KBM-7 (cell line): Measurements from ENCODE around the gene GPR162.

ENCODE experiments used
- DNase-seq: peaks from one replicate; pipeline ENCODE4 v3.0.0-alpha.2; 2015
- in situ Hi-C: fragments of 300-500 bp; cut with MboI; formaldehyde crosslinking; loops from 2 replicates; pipeline ENCODE4 v1.14.3; 2020; ENCODE audit warnings: low sequenced_read_pairs, low pct_unique_long_range_greater_than_20kb, mixed read lengths

The GPR162 gene

GRCh38 chr12:6819106-6820030 lies 2.3 kb upstream of the GPR162 start:
- DNase-seq, result no peak
- in situ Hi-C loops, result no loop called here

- DNase-seq, result no peak
- in situ Hi-C loops, result no loop called here
Observed at GRCh38 chr12:6820166-6820565, 1.5 kb upstream of the GPR162 start.

GRCh38 chr12:6822426-6823135 lies 960 bp downstream of the GPR162 start:
- in situ Hi-C loops, result no loop called here

GRCh38 chr12:6823182-6824084 lies 1.8 kb downstream of the GPR162 start:
- in situ Hi-C loops, result no loop called here
- DNase-seq, result no peak

More at GRCh38 chr12:6822426-6823135, 960 bp downstream of the GPR162 start:
- DNase-seq, result no peak

- DNase-seq, result no peak
- in situ Hi-C loops, result no loop called here
Observed at GRCh38 chr12:6824085-6824775, 2.6 kb downstream of the GPR162 start.

- DNase-seq, result no peak
- in situ Hi-C loops, result no loop called here
Observed at GRCh38 chr12:6824901-6825381, 3.3 kb downstream of the GPR162 start.

- in situ Hi-C loops, result no loop called here
- DNase-seq, result peak; percentile 91
Observed at GRCh38 chr12:6825398-6826124, 3.9 kb downstream of the GPR162 start.

- in situ Hi-C loops, result no loop called here
- DNase-seq, result no peak
Observed at GRCh38 chr12:6826125-6826733, 4.6 kb downstream of the GPR162 start.

- in situ Hi-C loops, result no loop called here
- no peak for DNase-seq
Observed at GRCh38 chr12:6826734-6827436, 5.3 kb downstream of the GPR162 start.

GRCh38 chr12:6827437-6827911 lies 5.9 kb downstream of the GPR162 start:
- in situ Hi-C loops, result no loop called here
- DNase-seq, result peak; percentile 88

GRCh38 chr12:6827982-6828780 lies 6.6 kb downstream of the GPR162 start, which contains the start of gene P3H3:
Gene P3H3 (plus strand): TSS chr12:6828407. CDS start chr12:6828441, 34 bp downstream.
- in situ Hi-C loops, result no loop called here
- peak; percentile 47 for DNase-seq

- in situ Hi-C loops, result no loop called here
- peak; percentile 67 for DNase-seq
Observed at GRCh38 chr12:6828781-6829535, 7.3 kb downstream of the GPR162 start.

- in situ Hi-C loops, result no loop called here
- no peak for DNase-seq
Observed at GRCh38 chr12:6829536-6830220, 8.1 kb downstream of the GPR162 start.

GRCh38 chr12:6830286-6830890 lies 8.8 kb downstream of the GPR162 start:
- no peak for DNase-seq
- in situ Hi-C loops, result no loop called here
